Spleen (tissue), 11 donors: ENCODE data around the gene RHOF. TPM values are rescaled to one million over a fixed set of nuclear protein-coding genes. Genes with fewer than 3 reads are reported as not detected.

Experiments
- DNase-seq: peaks from one replicate; pipeline ENCODE4 v3.0.0-alpha.2; 2020
- H3K27ac ChIP-seq, 8 donors: fragments of 200-600 bp; sonication (generic) in 7 of 8; 1 replicate in 4 of 8; 2 replicates in 4 of 8; pipeline versions ENCODE4 v1.5.0 to v1.8.0; 2016 to 2021; ENCODE audit warnings: inconsistent platforms in 4 of 8, mild to moderate bottlenecking in 4 of 8, moderate library complexity in 1 of 8
- H3K27me3 ChIP-seq, 7 donors: fragments of 200-600 bp; sonication (generic) in 6 of 7; replicated peaks in 1 of 7; 1 replicate in 4 of 7; 2 replicates in 3 of 7; pipeline versions ENCODE4 v1.5.0 to v1.8.0; 2016 to 2021; ENCODE audit warnings: inconsistent platforms in 3 of 7, mild to moderate bottlenecking in 1 of 7
- H3K36me3 ChIP-seq, 6 donors: fragments of 200-600 bp; sonication (generic) in 5 of 6; 1 replicate in 4 of 6; 2 replicates in 2 of 6; pipeline versions ENCODE4 v1.5.0 to v1.8.0; 2016 to 2021; ENCODE audit warnings: inconsistent platforms in 2 of 6
- H3K4me1 ChIP-seq, 6 donors: fragments of 200-600 bp; sonication (generic) in 5 of 6; 1 replicate in 3 of 6; 2 replicates in 3 of 6; pipeline versions ENCODE4 v1.5.0 to v1.8.0; 2016 to 2021; ENCODE audit warnings: inconsistent platforms in 3 of 6
- H3K4me3 ChIP-seq, 8 donors: fragments of 200-600 bp; sonication (generic) in 7 of 8; 1 replicate in 4 of 8; 2 replicates in 4 of 8; pipeline versions ENCODE4 v1.5.0 to v1.8.0; 2016 to 2021; ENCODE audit warnings: inconsistent platforms in 4 of 8, mild to moderate bottlenecking in 4 of 8, moderate library complexity in 2 of 8
- H3K9me3 ChIP-seq, 8 donors: fragments of 200-600 bp; sonication (generic) in 7 of 8; 1 replicate in 4 of 8; 2 replicates in 4 of 8; pipeline versions ENCODE4 v1.5.0 to v1.8.0; 2016 to 2021; ENCODE audit warnings: inconsistent platforms in 4 of 8
- CTCF ChIP-seq, 11 experiments: fragments of 200-600 bp in 7 of 11; fragments of 450-650 bp in 4 of 11; sonication (generic) in 4 of 11; IDR thresholded peaks in 8 of 11; conservative IDR thresholded peaks in 3 of 11; 1 replicate in 7 of 11; 2 replicates in 4 of 11; pipeline versions ENCODE4 v1.4.0 to v1.8.0; 2016 to 2021; ENCODE audit warnings: antibody characterized with exemption in 11 of 11, inconsistent platforms in 4 of 11, mild to moderate bottlenecking in 1 of 11
- POLR2A ChIP-seq, 3 donors: fragments of 450-650 bp; IDR thresholded peaks; one replicate each; pipeline ENCODE4 v1.5.1; 2017; ENCODE audit warnings: antibody characterized with exemption in 3 of 3, mild to moderate bottlenecking in 1 of 3
- POLR2AphosphoS5 ChIP-seq, 3 donors: sonication (generic); formaldehyde crosslinking; IDR thresholded peaks; one replicate each; pipeline ENCODE4 v1.5.1; 2017; ENCODE audit warnings: antibody characterized with exemption in 3 of 3
- WGBS, 5 donors: extraction: QIAGEN DNeasy Blood & Tissue Kit in 3 of 5; methylation state at CpG; one replicate each; pipeline versions ENCODE4 v1.1.5 to v1.1.7; 2013 to 2018; 5-methylcytosine and 5-hydroxymethylcytosine counted together
- intact Hi-C: fragments of 100-400 bp; cut with DNase I; formaldehyde crosslinking; loops from one replicate; pipeline ENCODE4 v1.15.0; 2023; ENCODE audit warnings: low total_unique reads
- polyA plus RNA-seq, 3 donors: library from polyadenylated mRNA; stranded (reverse); fragments of 200-250 nt; gene quantifications; one replicate each; pipeline ENCODE4 v1.2.1, GENCODE V29; 2013
- total RNA-seq, 7 donors: library from RNA; depleted of rRNA in 3 of 7; stranded (reverse); fragments of >200 nt in 3 of 7; fragmentation: NEBNext Ultra II Directional in 4 of 7; extraction: Animal tissue kit (Norgen Biotek cat#: 25700) in 4 of 7; gene quantifications; one replicate each; pipeline versions ENCODE4 v1.1.0 to v1.2.1, GENCODE V29; 2016 to 2021
- donor health status: healthy with polysubstance abuse.
- donor health status: DM: no; HTN: no; CAD: no; lungs with moderate emphysema.
- donor health status: DM: no; HTN: no; CAD: no.
- donor health status: Bipolar disorder and iron deficiency.
- donor health status: healthy.
- donor health status: DM: no; HTN: no; CAD: no.
- donor health status: DM: yes; HTN: yes; CAD: no.

RHOF gene
- total and polyA plus RNA-seq, 10 donors = 18.4 to 71.7 (median 52.6) TPM

DNA sequence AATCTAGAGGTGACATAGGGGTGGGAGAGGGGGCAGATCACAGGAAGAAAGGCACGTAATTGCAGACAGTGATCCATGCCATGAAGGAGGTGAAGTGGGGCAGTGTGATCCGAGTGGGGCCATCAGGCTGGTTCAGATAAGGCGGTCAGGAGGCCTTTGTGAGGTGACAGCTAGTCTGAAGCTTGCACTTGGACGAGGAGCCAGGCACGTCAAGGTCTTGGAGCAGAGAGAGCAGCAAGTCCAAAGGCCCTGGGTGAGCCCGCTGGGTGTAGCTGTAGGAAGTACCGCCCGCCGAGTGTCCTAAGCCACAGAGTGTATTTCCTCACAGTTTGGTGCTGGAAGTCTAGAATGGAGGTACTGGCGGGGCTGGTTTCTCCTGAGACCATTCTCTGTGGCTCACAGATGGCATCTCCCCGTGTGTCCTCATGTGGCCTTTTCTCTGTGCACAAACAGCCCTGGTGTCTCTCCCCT, 23.6 kb downstream of the RHOF start:
- intact Hi-C loops = no loop called here
- Histone ChIP-seq H3K4me1 (peaks cover 0 to 13% (median 10%) of the 10 kb centered on the region in 6 donors), H3K36me3 (no peaks in the 10 kb centered on the region), H3K4me3 (no peak overlapping the region), H3K9me3 (no peaks in the 10 kb centered on the region), H3K27ac (no peak overlapping the region), H3K27me3 (no peaks in the 10 kb centered on the region)
- no peak for DNase-seq
- WGBS, 5 donors = 53 to 76% (median 64%) methylated on average over 11 of the region's 11 CpGs
- TF ChIP-seq POLR2AphosphoS5 (IDR thresholded peaks at IDR 0.05) = no peak
- no peak for TF ChIP-seq CTCF (IDR thresholded peaks at IDR 0.05 in 8 of 11, conservative IDR thresholded peaks at IDR 0.05 in 3 of 11)
- no peak for TF ChIP-seq POLR2A (IDR thresholded peaks at IDR 0.05)

GRCh38 chr12:121769297-121769830, 24.1 kb downstream of the RHOF start:
- TF ChIP-seq POLR2A (IDR thresholded peaks at IDR 0.05) (no peak), POLR2AphosphoS5 (IDR thresholded peaks at IDR 0.05) (no peak), CTCF (IDR thresholded peaks at IDR 0.05 in 8 of 11, conservative IDR thresholded peaks at IDR 0.05 in 3 of 11) (no peak)
- intact Hi-C loops = no loop called here
- 87 to 94% (median 90%) methylated on average over 9 of the region's 9 CpGs for WGBS, 5 donors
- no peak for DNase-seq
- Histone ChIP-seq H3K27me3 (no peaks in the 10 kb centered on the region), H3K27ac (no peak overlapping the region), H3K9me3 (no peaks in the 10 kb centered on the region), H3K36me3 (no peaks in the 10 kb centered on the region), H3K4me3 (no peak overlapping the region), H3K4me1 (peaks cover 0 to 13% (median 10%) of the 10 kb centered on the region in 6 donors)

DNA sequence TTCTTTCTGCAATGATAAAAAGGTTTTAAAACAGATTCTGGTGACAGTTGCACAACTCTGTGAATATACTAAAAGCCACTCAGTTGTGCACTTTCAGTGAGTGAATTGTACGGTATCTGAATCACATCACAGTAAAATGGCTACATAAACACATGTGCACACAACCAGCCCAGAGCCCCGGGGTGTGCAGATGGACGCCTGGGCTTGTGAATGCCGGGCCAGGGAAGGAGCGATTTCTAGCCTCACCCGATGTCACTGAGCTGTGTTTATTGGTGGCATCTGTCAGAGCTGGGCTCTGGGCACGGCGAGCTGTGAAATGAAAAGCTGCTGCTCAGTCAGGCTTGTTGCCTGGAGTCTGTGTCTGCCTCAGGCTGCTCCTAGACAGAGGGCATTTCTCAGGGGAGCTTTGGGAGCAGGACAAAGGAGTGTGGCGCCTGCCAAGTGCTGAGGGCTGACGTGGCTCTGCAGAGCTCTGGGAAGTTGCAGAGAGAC, 25.9 kb downstream of the RHOF start:
- 86 to 91% (median 87%) methylated on average over 8 to 10 of the region's 10 CpGs for WGBS, 5 donors
- no peak overlapping the region for H3K4me3 ChIP-seq
- H3K9me3 ChIP-seq = no peaks in the 10 kb centered on the region
- no peak for DNase-seq
- TF ChIP-seq POLR2AphosphoS5 (IDR thresholded peaks at IDR 0.05) (no peak), CTCF (IDR thresholded peaks at IDR 0.05 in 8 of 11, conservative IDR thresholded peaks at IDR 0.05 in 3 of 11) (no peak), POLR2A (IDR thresholded peaks at IDR 0.05) (no peak)
- no peak overlapping the region for H3K27ac ChIP-seq
- peaks cover 0 to 5% (median 0%) of the 10 kb centered on the region in 6 donors for H3K4me1 ChIP-seq
- intact Hi-C loops = no loop called here
- H3K36me3 ChIP-seq = no peaks in the 10 kb centered on the region
- H3K27me3 ChIP-seq = no peaks in the 10 kb centered on the region

GRCh38 chr12:121766290-121767039, 27.0 kb downstream of the RHOF start:
- intact Hi-C loops = no loop called here
- Histone ChIP-seq H3K9me3 (no peaks in the 10 kb centered on the region), H3K4me3 (no peak overlapping the region), H3K4me1 (peaks cover 0 to 5% (median 0%) of the 10 kb centered on the region in 6 donors), H3K36me3 (no peaks in the 10 kb centered on the region), H3K27me3 (no peaks in the 10 kb centered on the region), H3K27ac (no peak overlapping the region)
- DNase-seq = no peak
- 82 to 96% (median 95%) methylated on average over 3 to 5 of the region's 5 CpGs for WGBS, 5 donors
- TF ChIP-seq CTCF (IDR thresholded peaks at IDR 0.05 in 8 of 11, conservative IDR thresholded peaks at IDR 0.05 in 3 of 11) (no peak), POLR2A (IDR thresholded peaks at IDR 0.05) (no peak), POLR2AphosphoS5 (IDR thresholded peaks at IDR 0.05) (no peak)
